NCI-H2227 treated with DMSO at 0.1 percent for 48 hours (cell line): ENCODE data around the gene PDE6H.

ENCODE experiments used
- DNase-seq: peaks from one replicate; lab custom pipeline; 2025; lab: John Stamatoyannopoulos, UW

The PDE6H gene

GRCh38 chr12:14951851-14952250 is 21.0 kb upstream of the PDE6H start:
- DNase-seq, result no peak

- no peak for DNase-seq
Observed at GRCh38 chr12:14952299-14952921, 20.4 kb upstream of the PDE6H start.

- DNase-seq, result no peak
Observed at GRCh38 chr12:14953752-14954151, 19.1 kb upstream of the PDE6H start.

GRCh38 chr12:14954269-14954668 is 18.6 kb upstream of the PDE6H start:
- DNase-seq, result no peak

- DNase-seq, result no peak
Observed at GRCh38 chr12:14956024-14956891, 16.6 kb upstream of the PDE6H start.

- DNase-seq, result no peak
Observed at GRCh38 chr12:14956905-14957304, 15.9 kb upstream of the PDE6H start.

GRCh38 chr12:14957551-14958168 is 15.2 kb upstream of the PDE6H start:
- no peak for DNase-seq

GRCh38 chr12:14958361-14959125 is 14.3 kb upstream of the PDE6H start:
- DNase-seq, result no peak

GRCh38 chr12:14959126-14959440 is 13.8 kb upstream of the PDE6H start:
- no peak for DNase-seq

GRCh38 chr12:14959463-14959862 is 13.4 kb upstream of the PDE6H start:
- DNase-seq, result no peak

- DNase-seq, result no peak
Observed at GRCh38 chr12:14959916-14960496, 12.8 kb upstream of the PDE6H start.

- DNase-seq, result no peak
Observed at GRCh38 chr12:14960548-14961465, 12.0 kb upstream of the PDE6H start.

GRCh38 chr12:14961466-14962152 is 11.2 kb upstream of the PDE6H start, which contains the start of gene ARHGDIB:
TSS of gene ARHGDIB (minus strand) at chr12:14961601. CDS start at chr12:14950712, 10,889 bp downstream.
- no peak for DNase-seq

GRCh38 chr12:14962153-14962539 is 10.7 kb upstream of the PDE6H start:
- DNase-seq, result no peak

GRCh38 chr12:14962797-14963196 is 10.0 kb upstream of the PDE6H start:
- DNase-seq, result no peak

- no peak for DNase-seq
Observed at GRCh38 chr12:14963520-14963919, 9.3 kb upstream of the PDE6H start.

GRCh38 chr12:14964406-14964805 is 8.4 kb upstream of the PDE6H start:
- no peak for DNase-seq

GRCh38 chr12:14965221-14965620 is 7.6 kb upstream of the PDE6H start:
- no peak for DNase-seq

GRCh38 chr12:14968478-14968877 is 4.4 kb upstream of the PDE6H start:
- no peak for DNase-seq

GRCh38 chr12:14970473-14970872 is 2.4 kb upstream of the PDE6H start:
- no peak for DNase-seq
